Measurements from ENCODE around the gene HAPLN3. TPM values are rescaled to one million over a fixed set of nuclear protein-coding genes. Genes with fewer than 3 reads are reported as not detected.

The HAPLN3 gene
- total and polyA plus RNA-seq, 2 of the 4 experiments (the other 2 are of a cell fraction): 5.9 to 28.6 TPM

- Histone ChIP-seq H3K27me3 (ENCODE audit: control insufficient read depth, insufficient read depth, low read length) (peaks cover 31% of the 10 kb centered on the region), H4K8ac (ENCODE audit: low read depth in 2 of 2, low read length in 2 of 2) (no peak overlapping the region), H3K18ac (ENCODE audit: low read depth, low read length) (no peak overlapping the region), H2BK5ac (ENCODE audit: low read depth, low read length, poor library complexity, severe bottlenecking) (no peak overlapping the region), H2BK120ac (ENCODE audit: low read depth, low read length) (no peak overlapping the region), H3K4ac (ENCODE audit: low read depth, low read length) (no peak overlapping the region), H3K23ac (ENCODE audit: low read depth, low read length) (no peak overlapping the region), H3K9ac (ENCODE audit: low read depth, low read length) (no peak overlapping the region), H3K36me3 (ENCODE audit: control insufficient read depth, insufficient read depth, low read length) (no peaks in the 10 kb centered on the region), H4K5ac (ENCODE audit: low read depth, low read length) (no peak overlapping the region), H3K9me1 (ENCODE audit: insufficient read depth, low read length) (no peaks in the 10 kb centered on the region), H3K56ac (ENCODE audit: extremely low read depth, insufficient read depth, low read length) (no peak overlapping the region), H2AK9ac (replicated peaks; ENCODE audit: low read depth, low read length, poor library complexity) (no peak overlapping the region), H3K9me3 (ENCODE audit: control insufficient read depth, insufficient read depth, low read length) (no peaks in the 10 kb centered on the region), H3K27ac (ENCODE audit: insufficient read depth, low read length) (no peak overlapping the region), H3K4me3 (ENCODE audit: insufficient read depth, low read depth, low read length) (no peak overlapping the region), H3K4me2 (ENCODE audit: low read depth, low read length) (no peak overlapping the region), H3K14ac (replicated peaks; ENCODE audit: low read depth, low read length) (no peak overlapping the region), H2AFZ (replicated peaks; ENCODE audit: low read length, poor library complexity) (no peak overlapping the region), H3K4me1 (ENCODE audit: control insufficient read depth, insufficient read depth, low read length) (no peaks in the 10 kb centered on the region), H4K20me1 (ENCODE audit: insufficient read depth, low read length) (no peaks in the 10 kb centered on the region), H3K79me1 (ENCODE audit: low read depth in 1 of 2, low read length in 2 of 2) (no peaks in the 10 kb centered on the region), H2BK20ac (ENCODE audit: low read depth, low read length) (no peak overlapping the region), H2BK15ac (ENCODE audit: low read depth, low read length) (no peak overlapping the region), H2AK5ac (ENCODE audit: low read depth, low read length) (no peak overlapping the region), H4K91ac (ENCODE audit: insufficient read depth, low read depth, low read length) (no peak overlapping the region)
- no TSS peak for BruUV-seq (replicated peaks)
- ChIA-PET POLR2A (ENCODE audit: unreplicated experiment) (no interaction called here), CTCF (no interaction called here)
- ATAC-seq (ENCODE audit: low read depth): no peak
- DNase-seq: no peak
- in situ Hi-C loops (cut with MboI; ENCODE audit: low sequenced_read_pairs): loop anchor here (25.0 kb wide), 2 partner anchors 186 to 361 kb away; no protein-coding TSS in a partner anchor
- TF ChIP-seq CHD1 (IDR thresholded peaks at IDR 0.05; ENCODE audit: low read depth, low read length) (no peak), USF2 (IDR thresholded peaks at IDR 0.05; ENCODE audit: low read depth, low read length) (no peak), CEBPB (IDR thresholded peaks at IDR 0.05; ENCODE audit: low read depth, low read length) (no peak), MAZ (IDR thresholded peaks at IDR 0.05; ENCODE audit: borderline replicate concordance, low read depth, low read length) (no peak), MXI1 (IDR thresholded peaks at IDR 0.05; ENCODE audit: borderline replicate concordance, low read depth, low read length) (no peak), RAD21 (IDR thresholded peaks at IDR 0.05; ENCODE audit: low read length) (no peak), MAFK (IDR thresholded peaks at IDR 0.05; ENCODE audit: low read depth, low read length) (no peak), NFE2L2 (IDR thresholded peaks at IDR 0.05; ENCODE audit: low read depth, low read length) (no peak), POLR2A (IDR thresholded peaks at IDR 0.05; ENCODE audit: low read depth, low read length) (no peak), FOS (IDR thresholded peaks at IDR 0.05; ENCODE audit: low read depth, low read length) (no peak), CTCF (conservative IDR thresholded peaks at IDR 0.05; ENCODE audit: low read depth, low read length) (no peak)
- dilution Hi-C loops (cut with HindIII; ENCODE audit: low sequenced_read_pairs, unreplicated experiment): no loop called here
- intact Hi-C loops (cut with micrococcal nuclease): no loop called here
- no CpG with 5 or more reads among the region's 3 CpGs for WGBS, 2 experiments (ENCODE audit: extremely low coverage in 2 of 2, insufficient read length in 1 of 2)
Observed at GRCh38 chr15:88848203-88848602, 47.1 kb downstream of the HAPLN3 start.

Measured in IMR-90 (cell line).